Natural killer cell (primary cell): Measurements from ENCODE around the gene IL37. TPM values are rescaled to one million over a fixed set of nuclear protein-coding genes. Genes with fewer than 3 reads are reported as not detected.

Experiments
- ATAC-seq, 3 donors: fragments of 150-1000 bp in 2 of 3; fragments of 200-7000 bp in 1 of 3; cut with Tn5 transposase; 1 replicate in 1 of 3; 2 replicates in 2 of 3; pipeline ENCODE4 v1.10.0; 2021; ENCODE audit warnings: mild to moderate bottlenecking in 2 of 3, moderate library complexity in 2 of 3
- DNase-seq, 2 donors: peaks; one replicate each; pipeline versions ENCODE4 v3.0.0 to v3.0.0-alpha.2; 2013 to 2021; ENCODE audit warnings: mixed read lengths in 1 of 2
- H3K27ac ChIP-seq: one replicate; pipeline ENCODE4 v1.5.1; 2013; ENCODE audit warnings: mild to moderate bottlenecking, low read length
- H3K27me3 ChIP-seq: one replicate; pipeline ENCODE4 v1.6.1; 2013; ENCODE audit warnings: low read length; ENCODE audit not compliant: control insufficient read depth, insufficient read depth
- H3K36me3 ChIP-seq: one replicate; pipeline ENCODE4 v1.6.1; 2013; ENCODE audit warnings: low read length; ENCODE audit not compliant: control insufficient read depth, insufficient read depth
- H3K4me1 ChIP-seq: one replicate; pipeline ENCODE4 v1.6.1; 2013; ENCODE audit warnings: low read length; ENCODE audit not compliant: control insufficient read depth, insufficient read depth
- H3K4me3 ChIP-seq: one replicate; pipeline ENCODE4 v1.5.1; 2013; ENCODE audit warnings: low read length
- H3K9me3 ChIP-seq: one replicate; pipeline ENCODE4 v1.6.1; 2013; ENCODE audit warnings: low read length; ENCODE audit not compliant: control insufficient read depth, insufficient read depth
- H3K27ac Mint-ChIP-seq, 2 donors: one replicate each; pipeline ENCODE4 v1.8.0; 2022; ENCODE audit warnings: mild to moderate bottlenecking in 2 of 2, mixed read lengths in 2 of 2, moderate library complexity in 1 of 2
- H3K27me3 Mint-ChIP-seq, 2 donors: one replicate each; pipeline ENCODE4 v1.8.0; 2022; ENCODE audit warnings: low read depth in 2 of 2, mixed read lengths in 2 of 2
- H3K36me3 Mint-ChIP-seq: one replicate; pipeline ENCODE4 v1.8.0; 2022; ENCODE audit warnings: mixed read lengths
- H3K4me1 Mint-ChIP-seq, 2 donors: one replicate each; pipeline ENCODE4 v1.8.0; 2022; ENCODE audit warnings: mixed read lengths in 2 of 2
- H3K4me3 Mint-ChIP-seq: one replicate; pipeline ENCODE4 v1.8.0; 2022; ENCODE audit warnings: mild to moderate bottlenecking, moderate library complexity, mixed read lengths
- H3K9me3 Mint-ChIP-seq, 2 donors: one replicate each; pipeline ENCODE4 v1.8.0; 2022; ENCODE audit warnings: mixed read lengths in 2 of 2
- WGBS: methylation state at CpG from one replicate; pipeline ENCODE4 v1.1.7; 2013; ENCODE audit warnings: missing lambda C conversion rate; ENCODE audit not compliant: insufficient coverage; 5-methylcytosine and 5-hydroxymethylcytosine counted together
- intact Hi-C: fragments of 100-400 bp; cut with micrococcal nuclease; formaldehyde crosslinking; loops from one replicate; pipeline ENCODE4 v1.14.2; 2022
- total RNA-seq, 4 donors: library from RNA; stranded (reverse); fragments of 120-200 nt in 1 of 4; gene quantifications; one replicate each; pipeline versions ENCODE4 v1.2.3 to v1.2.4, GENCODE V29; 2013 to 2022
- TF ChIP-seq, protein P1 (sequence below): fragments of 200-600 bp; IDR thresholded peaks from one replicate; pipeline ENCODE4 v1.8.0; 2022; ENCODE audit warnings: antibody characterized with exemption

The IL37 gene
- total RNA-seq, 3 donors from 2014 or later (not counting 1 experiment from before 2014, with no cell fraction given), result not detected

DNA sequence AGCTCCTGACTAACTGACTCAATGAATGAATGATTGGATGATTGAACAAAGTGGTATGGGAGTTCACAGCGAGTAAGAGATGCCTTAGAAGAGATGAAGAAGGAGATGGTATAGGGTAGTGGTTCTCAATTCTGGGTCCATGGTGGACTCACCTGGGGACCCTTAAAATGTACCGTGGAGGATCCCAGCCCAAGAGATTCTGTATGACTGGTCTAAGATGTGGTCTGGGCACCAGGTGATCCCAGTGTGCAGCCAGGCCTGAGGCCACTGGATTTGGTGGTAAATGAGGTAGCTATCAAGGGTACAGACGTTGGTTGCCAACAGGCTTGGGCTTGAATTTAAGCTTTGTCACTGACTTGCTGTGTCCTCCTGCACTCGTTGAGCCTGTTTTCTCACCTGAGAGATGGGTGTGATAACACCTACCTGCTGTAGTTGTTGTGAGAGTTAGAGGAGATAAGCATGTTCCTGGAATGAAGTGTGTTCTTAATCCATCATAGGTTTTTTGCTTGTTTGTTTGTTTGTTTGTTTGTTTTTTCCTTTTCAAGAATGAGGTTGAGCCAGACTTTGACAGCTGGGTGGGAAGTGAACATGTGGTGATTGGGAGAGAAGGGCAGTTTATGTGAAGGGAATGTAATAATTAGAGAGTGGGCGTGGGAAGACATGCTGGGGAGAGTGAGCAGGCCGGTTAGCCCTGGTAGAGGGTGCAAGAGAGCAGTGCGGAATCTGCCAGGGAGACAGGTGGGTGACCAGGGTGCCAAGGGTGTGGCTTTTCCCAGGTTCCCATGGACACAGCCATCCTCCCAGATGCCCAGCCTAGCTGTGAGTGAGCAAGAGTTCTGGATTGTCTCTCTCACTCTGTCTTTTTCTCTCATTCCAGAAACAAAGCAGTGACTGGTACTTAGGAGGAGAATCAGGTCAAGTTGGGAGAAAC lies 43.0 kb upstream of the IL37 start:
- ATAC-seq (no peak), DNase-seq (no peak)
- Mint-ChIP-seq H3K4me3 (no peak overlapping the region), H3K36me3 (no peaks in the 10 kb centered on the region), H3K4me1 (peaks cover 17 to 19% of the 10 kb centered on the region in 2 donors), H3K27ac (no peak overlapping the region), H3K27me3 (peaks cover 7 to 14% of the 10 kb centered on the region in 2 donors), H3K9me3 (no peaks in the 10 kb centered on the region)
- TF ChIP-seq, protein P1, sequence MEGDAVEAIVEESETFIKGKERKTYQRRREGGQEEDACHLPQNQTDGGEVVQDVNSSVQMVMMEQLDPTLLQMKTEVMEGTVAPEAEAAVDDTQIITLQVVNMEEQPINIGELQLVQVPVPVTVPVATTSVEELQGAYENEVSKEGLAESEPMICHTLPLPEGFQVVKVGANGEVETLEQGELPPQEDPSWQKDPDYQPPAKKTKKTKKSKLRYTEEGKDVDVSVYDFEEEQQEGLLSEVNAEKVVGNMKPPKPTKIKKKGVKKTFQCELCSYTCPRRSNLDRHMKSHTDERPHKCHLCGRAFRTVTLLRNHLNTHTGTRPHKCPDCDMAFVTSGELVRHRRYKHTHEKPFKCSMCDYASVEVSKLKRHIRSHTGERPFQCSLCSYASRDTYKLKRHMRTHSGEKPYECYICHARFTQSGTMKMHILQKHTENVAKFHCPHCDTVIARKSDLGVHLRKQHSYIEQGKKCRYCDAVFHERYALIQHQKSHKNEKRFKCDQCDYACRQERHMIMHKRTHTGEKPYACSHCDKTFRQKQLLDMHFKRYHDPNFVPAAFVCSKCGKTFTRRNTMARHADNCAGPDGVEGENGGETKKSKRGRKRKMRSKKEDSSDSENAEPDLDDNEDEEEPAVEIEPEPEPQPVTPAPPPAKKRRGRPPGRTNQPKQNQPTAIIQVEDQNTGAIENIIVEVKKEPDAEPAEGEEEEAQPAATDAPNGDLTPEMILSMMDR, result no peak
- no peaks in the 10 kb centered on the region for H3K4me1 ChIP-seq
- intact Hi-C loops, result no loop called here
- no peak overlapping the region for H3K4me3 ChIP-seq
- no peaks in the 10 kb centered on the region for H3K9me3 ChIP-seq
- H3K27me3 ChIP-seq, result no peaks in the 10 kb centered on the region
- WGBS, result 80% methylated on average over 7 of the region's 7 CpGs
- H3K36me3 ChIP-seq, result no peaks in the 10 kb centered on the region
- H3K27ac ChIP-seq, result no peak overlapping the region

DNA sequence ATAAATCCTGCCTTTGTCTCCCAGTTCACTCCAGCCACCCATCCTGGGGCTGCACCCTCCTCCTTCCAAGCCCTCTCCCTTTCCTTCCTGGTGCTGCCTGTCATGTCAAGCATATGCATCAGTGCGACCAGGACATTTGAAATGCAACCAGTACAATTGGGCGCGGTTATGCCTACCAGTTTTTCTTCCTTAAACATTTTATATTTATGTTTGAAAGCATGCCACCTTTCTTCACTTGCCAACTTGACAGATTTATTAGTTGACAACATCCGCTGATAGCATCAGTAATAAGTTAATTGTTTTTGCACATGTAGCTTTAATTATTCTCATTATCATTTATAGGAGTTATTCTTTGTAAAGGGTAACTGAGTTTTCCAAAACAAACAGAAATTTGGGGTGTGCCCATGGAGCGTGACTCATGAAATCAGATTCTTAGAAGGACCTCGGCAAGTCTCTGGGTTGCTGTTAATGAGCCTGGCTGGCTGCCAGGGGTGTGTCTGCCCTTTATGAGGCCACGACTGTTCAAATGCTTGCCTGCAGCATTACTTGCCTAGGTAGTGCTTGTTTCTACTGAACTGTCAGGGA lies 41.6 kb upstream of the IL37 start:
- intact Hi-C loops, result no loop called here
- Histone ChIP-seq H3K27ac (no peak overlapping the region), H3K27me3 (no peaks in the 10 kb centered on the region), H3K4me3 (no peak overlapping the region), H3K9me3 (no peaks in the 10 kb centered on the region), H3K4me1 (no peaks in the 10 kb centered on the region), H3K36me3 (no peaks in the 10 kb centered on the region)
- Mint-ChIP-seq H3K27me3 (peaks cover 7 to 16% of the 10 kb centered on the region in 2 donors), H3K27ac (no peak overlapping the region), H3K36me3 (no peaks in the 10 kb centered on the region), H3K4me3 (no peak overlapping the region), H3K9me3 (no peaks in the 10 kb centered on the region), H3K4me1 (peaks cover 17 to 19% of the 10 kb centered on the region in 2 donors)
- WGBS, result 36% methylated on average over 6 of the region's 7 CpGs
- TF ChIP-seq, protein P1, result no peak
- DNase-seq, result peak in 1 of 2 donors; percentile 34
- ATAC-seq, result peak in 1 of 3 donors; percentile 34

DNA sequence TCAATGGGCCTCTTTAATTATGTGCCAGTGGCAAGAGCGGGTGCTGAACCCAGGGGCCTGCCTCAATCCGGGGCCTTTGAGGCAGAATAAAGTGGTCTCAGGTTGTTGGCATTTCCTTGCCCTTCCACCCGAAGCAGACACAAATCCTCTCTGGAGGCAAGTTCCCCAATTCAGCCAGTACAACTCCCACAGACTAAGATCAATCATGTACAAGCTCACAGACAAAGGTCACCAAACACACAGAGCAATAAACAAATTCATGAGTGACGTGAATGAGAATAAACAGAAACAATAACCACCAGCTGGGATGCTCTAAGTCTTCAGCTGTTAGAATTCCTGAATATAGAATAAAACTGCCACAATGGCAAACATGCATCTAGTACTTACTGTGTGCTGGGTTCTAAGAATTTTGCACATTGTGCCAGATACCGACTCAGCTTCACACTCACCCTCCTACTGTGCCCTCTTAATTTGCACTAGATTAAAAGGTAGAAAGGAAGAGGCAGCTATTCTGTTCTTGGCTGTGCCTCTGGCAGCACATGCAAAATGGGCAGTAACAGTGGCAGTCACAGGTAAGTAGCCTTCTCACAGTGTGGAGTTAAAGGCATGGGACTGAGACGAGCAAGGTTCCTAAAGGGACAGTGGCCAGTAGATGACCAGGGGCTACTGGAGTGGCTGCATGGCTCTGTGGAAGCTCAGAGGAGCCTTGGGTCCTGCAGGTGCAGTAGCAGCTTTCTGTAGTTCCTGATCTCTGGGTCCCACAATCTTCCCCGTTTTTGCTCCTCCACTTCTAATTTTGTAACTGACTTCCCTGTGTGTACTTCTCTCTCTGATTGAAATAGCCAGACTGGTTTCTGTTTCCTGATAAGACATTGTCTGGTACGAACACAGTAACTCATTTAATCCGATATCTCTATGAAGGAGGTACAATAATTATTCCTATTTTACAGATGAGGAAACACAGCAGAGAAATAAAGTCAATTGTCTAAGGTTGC lies 39.8 kb upstream of the IL37 start:
- no peak overlapping the region for H3K27ac Mint-ChIP-seq
- ATAC-seq, result no peak

More for the DNA sequence above, 39.8 kb upstream of the IL37 start:
- Histone ChIP-seq H3K27ac (no peak overlapping the region), H3K4me1 (no peaks in the 10 kb centered on the region), H3K36me3 (no peaks in the 10 kb centered on the region), H3K9me3 (no peaks in the 10 kb centered on the region), H3K4me3 (no peak overlapping the region), H3K27me3 (no peaks in the 10 kb centered on the region)
- TF ChIP-seq, protein P1, result no peak
- H3K4me3 Mint-ChIP-seq, result no peak overlapping the region
- DNase-seq, result no peak
- intact Hi-C loops, result no loop called here
- H3K36me3 Mint-ChIP-seq, result no peaks in the 10 kb centered on the region
- 68% methylated on average over 6 of the region's 9 CpGs for WGBS
- no peaks in the 10 kb centered on the region for H3K9me3 Mint-ChIP-seq
- H3K4me1 Mint-ChIP-seq, result peaks cover 17 to 19% of the 10 kb centered on the region in 2 donors
- H3K27me3 Mint-ChIP-seq, result peaks cover 7 to 16% of the 10 kb centered on the region in 2 donors
